Measurements from ENCODE around the gene TBX18. TPM values are rescaled to one million over a fixed set of nuclear protein-coding genes. Genes with fewer than 3 reads are reported as not detected.

Gene TBX18
- polyA plus RNA-seq (2013) = 0.19 and 0.21 TPM in 2 replicates

DNA sequence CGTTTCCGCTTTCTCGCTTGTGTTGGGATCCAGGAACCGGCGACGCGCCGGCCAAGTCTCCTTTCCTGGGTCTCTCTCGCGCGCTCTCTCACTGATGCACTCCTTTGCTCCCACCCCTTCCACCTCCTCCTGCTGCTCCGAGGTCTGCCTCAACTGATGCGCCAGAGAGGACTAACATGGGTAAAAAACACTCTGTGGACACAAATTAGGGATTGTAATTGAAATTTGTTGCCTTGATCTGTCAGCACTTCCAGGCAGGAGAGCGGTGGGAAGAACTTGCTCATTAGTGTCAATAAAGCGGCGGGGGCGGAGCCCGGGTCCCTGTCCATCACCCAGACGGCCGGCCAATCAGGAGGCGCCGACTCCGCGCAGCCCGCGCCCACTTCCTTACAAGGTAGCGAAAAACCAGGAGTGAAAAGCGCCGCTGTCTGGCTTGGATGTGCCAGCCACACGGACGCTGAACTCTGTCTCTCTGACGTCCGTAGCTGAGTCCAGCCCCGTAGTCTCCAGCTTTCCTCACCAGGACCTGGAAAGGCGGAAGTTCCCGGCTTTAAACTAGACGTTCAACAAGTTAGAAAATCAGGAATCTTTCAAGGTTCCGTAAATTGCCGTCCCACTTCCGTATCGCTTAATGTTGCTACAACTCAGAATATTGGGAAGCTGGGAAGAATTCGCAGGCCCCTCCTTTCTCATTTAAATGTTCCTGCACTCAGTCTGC is at the start of gene TBX18:
Gene TBX18 (minus strand): TSS at position 267 of the 718 bp plus-strand sequence. CDS start 417 bp downstream, outside the sequence.
- H2BK12ac ChIP-seq (ENCODE audit: low read length) = no peak within 1 kb of the TSS
- H3K9me3 ChIP-seq (ENCODE audit: insufficient read depth, low read depth, low read length) = peaks cover 5% of the 10 kb centered on the region
- no peaks in the 10 kb centered on the region for H3K36me3 ChIP-seq (ENCODE audit: control insufficient read depth in 1 of 2, insufficient read depth in 2 of 2, low read length in 2 of 2)
- H3K4me2 ChIP-seq (ENCODE audit: low read length) = peak within 1 kb of the TSS; percentile 78
- peak within 1 kb of the TSS; percentile 20 for H2AFZ ChIP-seq (ENCODE audit: insufficient read depth, low read length, poor library complexity)
- no peak within 1 kb of the TSS for H4K12ac ChIP-seq (ENCODE audit: low read depth, low read length)
- no peak within 1 kb of the TSS for H3K4ac ChIP-seq (ENCODE audit: low read depth, low read length)
- H2BK5ac ChIP-seq (ENCODE audit: low read depth, low read length, poor library complexity) = no peak within 1 kb of the TSS
- no peaks in the 10 kb centered on the region for H3K79me1 ChIP-seq (ENCODE audit: low read length)
- DNase-seq = peak; percentile 40 to 58
- H3K27me3 ChIP-seq (ENCODE audit: insufficient read depth, low read length) = peaks cover 58% of the 10 kb centered on the region
- no peak within 1 kb of the TSS for H4K91ac ChIP-seq (ENCODE audit: low read depth, low read length)
- no peak within 1 kb of the TSS for H2BK120ac ChIP-seq (ENCODE audit: insufficient read depth, low read length, poor library complexity)
- no peak within 1 kb of the TSS for H3K14ac ChIP-seq (ENCODE audit: low read length)
- H3K79me2 ChIP-seq (ENCODE audit: control insufficient read depth, insufficient read depth, low read length, poor library complexity) = no peaks in the 10 kb centered on the region
- no peak within 1 kb of the TSS for H3K23ac ChIP-seq (ENCODE audit: low read length)
- H3K4me1 ChIP-seq (ENCODE audit: control insufficient read depth in 1 of 2, insufficient read depth in 2 of 2, low read length in 2 of 2) = peaks cover 4 to 16% of the 10 kb centered on the region in 2 experiments
- H4K8ac ChIP-seq (ENCODE audit: low read depth, low read length) = no peak within 1 kb of the TSS
- WGBS (ENCODE audit: extremely low coverage, insufficient coverage, insufficient read length) = no CpG with 5 or more reads among the region's 42 CpGs
- H3K9ac ChIP-seq (ENCODE audit: low read length) = no peak within 1 kb of the TSS
- peak within 1 kb of the TSS; percentile 66 for H3K4me3 ChIP-seq (ENCODE audit: low read depth, low read length)
- H3K27ac ChIP-seq (ENCODE audit: low read depth, low read length) = no peak within 1 kb of the TSS
- no peak within 1 kb of the TSS for H3K18ac ChIP-seq (ENCODE audit: low read length)
- H2AK5ac ChIP-seq (ENCODE audit: low read length) = no peak within 1 kb of the TSS

DNA sequence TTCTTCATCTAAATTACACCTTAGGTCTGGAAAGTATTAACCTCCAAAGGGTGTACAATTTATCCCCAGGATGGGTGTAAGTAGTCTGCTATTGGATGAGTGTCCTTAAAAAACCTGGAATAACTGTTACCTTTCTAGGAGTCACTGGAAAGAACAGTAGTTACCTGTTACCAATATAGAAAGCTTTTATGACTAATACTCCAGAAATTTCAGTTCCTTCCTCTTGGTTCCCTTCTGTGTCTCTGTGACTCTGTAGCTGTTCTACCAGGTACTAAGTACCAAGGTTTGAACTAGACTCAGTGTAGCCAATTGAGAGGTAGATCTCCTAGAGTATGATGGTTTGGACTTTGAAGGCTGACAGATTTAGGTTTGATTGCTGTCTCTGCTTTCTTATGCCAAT is 47.0 kb upstream of the TBX18 start:
- Histone ChIP-seq H3K79me2 (ENCODE audit: control insufficient read depth, insufficient read depth, low read length, poor library complexity) (no peaks in the 10 kb centered on the region), H3K9me3 (ENCODE audit: insufficient read depth, low read depth, low read length) (no peaks in the 10 kb centered on the region), H3K4me3 (ENCODE audit: low read depth, low read length) (no peak overlapping the region), H2AFZ (ENCODE audit: insufficient read depth, low read length, poor library complexity) (no peak overlapping the region), H3K14ac (ENCODE audit: low read length) (no peak overlapping the region), H4K91ac (ENCODE audit: low read depth, low read length) (no peak overlapping the region), H3K4me1 (ENCODE audit: control insufficient read depth in 1 of 2, insufficient read depth in 2 of 2, low read length in 2 of 2) (no peaks in the 10 kb centered on the region), H3K4me2 (ENCODE audit: low read length) (no peak overlapping the region), H3K27me3 (ENCODE audit: insufficient read depth, low read length) (no peaks in the 10 kb centered on the region), H3K4ac (ENCODE audit: low read depth, low read length) (no peak overlapping the region), H3K23ac (ENCODE audit: low read length) (no peak overlapping the region), H2BK120ac (ENCODE audit: insufficient read depth, low read length, poor library complexity) (no peak overlapping the region), H2BK12ac (ENCODE audit: low read length) (no peak overlapping the region), H3K9ac (ENCODE audit: low read length) (no peak overlapping the region), H4K8ac (ENCODE audit: low read depth, low read length) (no peak overlapping the region), H2BK5ac (ENCODE audit: low read depth, low read length, poor library complexity) (no peak overlapping the region), H3K36me3 (ENCODE audit: control insufficient read depth in 1 of 2, insufficient read depth in 2 of 2, low read length in 2 of 2) (no peaks in the 10 kb centered on the region), H3K79me1 (ENCODE audit: low read length) (no peaks in the 10 kb centered on the region), H2AK5ac (ENCODE audit: low read length) (no peak overlapping the region), H4K12ac (ENCODE audit: low read depth, low read length) (no peak overlapping the region), H3K27ac (ENCODE audit: low read depth, low read length) (no peak overlapping the region), H3K18ac (ENCODE audit: low read length) (no peak overlapping the region)
- DNase-seq = peak in 1 of 2 donors; percentile 2

- WGBS (ENCODE audit: extremely low coverage, insufficient coverage, insufficient read length) = no CpG with 5 or more reads among the region's 4 CpGs
Measured at GRCh38 chr6:84809455-84809854, 45.1 kb upstream of the TBX18 start.

DNA sequence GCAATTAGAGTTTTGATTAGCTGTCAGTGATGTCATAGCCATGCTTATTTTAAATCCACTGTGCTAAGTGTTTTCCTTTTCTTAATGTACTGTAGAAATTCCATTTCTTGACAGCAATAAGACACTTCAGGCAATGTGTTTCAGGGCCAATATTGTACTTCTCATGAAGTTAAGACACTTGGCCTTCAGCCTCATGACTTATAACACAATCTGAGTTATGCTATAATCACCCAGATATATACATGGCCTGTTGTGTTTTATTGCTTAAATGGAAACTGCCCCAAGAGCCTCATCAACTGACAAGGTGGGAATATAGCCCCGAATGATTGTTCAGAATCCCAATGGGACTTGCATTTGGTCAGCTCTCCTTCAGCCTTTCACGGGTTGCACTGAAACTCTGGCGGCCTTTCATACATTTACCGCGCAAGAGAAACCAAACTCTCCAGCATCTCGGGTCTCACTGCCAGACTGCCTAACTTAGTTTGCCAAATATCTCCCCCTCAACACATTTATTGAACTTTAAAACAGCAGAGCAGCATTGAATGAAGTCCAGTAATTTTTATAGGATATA is 44.2 kb upstream of the TBX18 start:
- no peak overlapping the region for H4K91ac ChIP-seq (ENCODE audit: low read depth, low read length)
- H3K23ac ChIP-seq (ENCODE audit: low read length) = no peak overlapping the region
- no peaks in the 10 kb centered on the region for H3K36me3 ChIP-seq (ENCODE audit: control insufficient read depth in 1 of 2, insufficient read depth in 2 of 2, low read length in 2 of 2)
- no peaks in the 10 kb centered on the region for H3K79me2 ChIP-seq (ENCODE audit: control insufficient read depth, insufficient read depth, low read length, poor library complexity)
- no peaks in the 10 kb centered on the region for H3K79me1 ChIP-seq (ENCODE audit: low read length)
- H3K9ac ChIP-seq (ENCODE audit: low read length) = no peak overlapping the region
- H3K4me3 ChIP-seq (ENCODE audit: low read depth, low read length) = no peak overlapping the region
- no peak overlapping the region for H2BK5ac ChIP-seq (ENCODE audit: low read depth, low read length, poor library complexity)
- H3K14ac ChIP-seq (ENCODE audit: low read length) = no peak overlapping the region
- H3K4me1 ChIP-seq (ENCODE audit: control insufficient read depth in 1 of 2, insufficient read depth in 2 of 2, low read length in 2 of 2) = no peaks in the 10 kb centered on the region
- H2AK5ac ChIP-seq (ENCODE audit: low read length) = no peak overlapping the region
- no peak overlapping the region for H3K27ac ChIP-seq (ENCODE audit: low read depth, low read length)
- H4K8ac ChIP-seq (ENCODE audit: low read depth, low read length) = no peak overlapping the region
- no peak overlapping the region for H3K18ac ChIP-seq (ENCODE audit: low read length)
- H4K12ac ChIP-seq (ENCODE audit: low read depth, low read length) = no peak overlapping the region
- H2AFZ ChIP-seq (ENCODE audit: insufficient read depth, low read length, poor library complexity) = no peak overlapping the region
- no peak overlapping the region for H3K4me2 ChIP-seq (ENCODE audit: low read length)
- no peak overlapping the region for H2BK12ac ChIP-seq (ENCODE audit: low read length)
- no CpG with 5 or more reads among the region's 6 CpGs for WGBS (ENCODE audit: extremely low coverage, insufficient coverage, insufficient read length)
- no peak overlapping the region for H3K4ac ChIP-seq (ENCODE audit: low read depth, low read length)
- no peaks in the 10 kb centered on the region for H3K9me3 ChIP-seq (ENCODE audit: insufficient read depth, low read depth, low read length)
- no peak overlapping the region for H2BK120ac ChIP-seq (ENCODE audit: insufficient read depth, low read length, poor library complexity)
- no peaks in the 10 kb centered on the region for H3K27me3 ChIP-seq (ENCODE audit: insufficient read depth, low read length)
- DNase-seq = no peak

More at GRCh38 chr6:84809455-84809854, 45.1 kb upstream of the TBX18 start:
- no peak overlapping the region for H3K9ac ChIP-seq (ENCODE audit: low read length)
- H2BK120ac ChIP-seq (ENCODE audit: insufficient read depth, low read length, poor library complexity) = no peak overlapping the region
- no peaks in the 10 kb centered on the region for H3K79me1 ChIP-seq (ENCODE audit: low read length)
- no peak for DNase-seq
- no peaks in the 10 kb centered on the region for H3K36me3 ChIP-seq (ENCODE audit: control insufficient read depth in 1 of 2, insufficient read depth in 2 of 2, low read length in 2 of 2)
- H2BK5ac ChIP-seq (ENCODE audit: low read depth, low read length, poor library complexity) = no peak overlapping the region
- H3K4ac ChIP-seq (ENCODE audit: low read depth, low read length) = no peak overlapping the region
- no peaks in the 10 kb centered on the region for H3K79me2 ChIP-seq (ENCODE audit: control insufficient read depth, insufficient read depth, low read length, poor library complexity)
- no peak overlapping the region for H3K4me2 ChIP-seq (ENCODE audit: low read length)
- no peak overlapping the region for H2BK12ac ChIP-seq (ENCODE audit: low read length)
- no peak overlapping the region for H3K23ac ChIP-seq (ENCODE audit: low read length)
- H3K27ac ChIP-seq (ENCODE audit: low read depth, low read length) = no peak overlapping the region
- H3K9me3 ChIP-seq (ENCODE audit: insufficient read depth, low read depth, low read length) = no peaks in the 10 kb centered on the region
- no peaks in the 10 kb centered on the region for H3K27me3 ChIP-seq (ENCODE audit: insufficient read depth, low read length)
- H2AK5ac ChIP-seq (ENCODE audit: low read length) = no peak overlapping the region
- H3K4me1 ChIP-seq (ENCODE audit: control insufficient read depth in 1 of 2, insufficient read depth in 2 of 2, low read length in 2 of 2) = no peaks in the 10 kb centered on the region
- H4K12ac ChIP-seq (ENCODE audit: low read depth, low read length) = no peak overlapping the region
- no peak overlapping the region for H3K18ac ChIP-seq (ENCODE audit: low read length)
- no peak overlapping the region for H3K14ac ChIP-seq (ENCODE audit: low read length)
- no peak overlapping the region for H3K4me3 ChIP-seq (ENCODE audit: low read depth, low read length)
- no peak overlapping the region for H2AFZ ChIP-seq (ENCODE audit: insufficient read depth, low read length, poor library complexity)
- H4K8ac ChIP-seq (ENCODE audit: low read depth, low read length) = no peak overlapping the region
- no peak overlapping the region for H4K91ac ChIP-seq (ENCODE audit: low read depth, low read length)

All from trophoblast cell (in vitro differentiated cells and primary cell).